ENCODE results near the gene CABP7.
"Not testable (repeated sequence)": the region's sequence is repeated elsewhere in the genome, so short reads cannot be mapped to it uniquely, and the experiment has no call there.

CABP7 gene

DNA sequence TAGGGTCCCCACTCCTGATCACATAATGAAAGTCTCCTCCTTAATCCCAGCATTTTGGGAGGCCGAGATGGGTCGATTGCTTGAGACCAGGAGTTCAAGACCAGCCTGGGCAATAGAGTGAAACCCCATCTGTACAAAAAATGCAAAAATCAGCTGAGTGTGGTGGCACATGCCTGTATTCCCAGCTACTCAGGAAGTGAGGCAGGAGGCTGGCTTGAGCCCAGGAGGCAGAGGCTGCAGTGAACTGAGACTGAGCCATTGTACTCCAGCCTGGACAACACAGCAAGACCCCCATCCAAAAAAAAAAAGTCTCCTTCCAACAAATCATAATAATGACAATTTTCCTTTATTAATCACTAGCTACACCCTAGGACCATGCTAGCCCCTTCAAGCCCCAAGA is 31.9 kb downstream of the CABP7 start:
- DNase-seq: no peak

- DNase-seq: no peak
Observed at GRCh38 chr22:29753808-29754657, 34.2 kb downstream of the CABP7 start.

DNA sequence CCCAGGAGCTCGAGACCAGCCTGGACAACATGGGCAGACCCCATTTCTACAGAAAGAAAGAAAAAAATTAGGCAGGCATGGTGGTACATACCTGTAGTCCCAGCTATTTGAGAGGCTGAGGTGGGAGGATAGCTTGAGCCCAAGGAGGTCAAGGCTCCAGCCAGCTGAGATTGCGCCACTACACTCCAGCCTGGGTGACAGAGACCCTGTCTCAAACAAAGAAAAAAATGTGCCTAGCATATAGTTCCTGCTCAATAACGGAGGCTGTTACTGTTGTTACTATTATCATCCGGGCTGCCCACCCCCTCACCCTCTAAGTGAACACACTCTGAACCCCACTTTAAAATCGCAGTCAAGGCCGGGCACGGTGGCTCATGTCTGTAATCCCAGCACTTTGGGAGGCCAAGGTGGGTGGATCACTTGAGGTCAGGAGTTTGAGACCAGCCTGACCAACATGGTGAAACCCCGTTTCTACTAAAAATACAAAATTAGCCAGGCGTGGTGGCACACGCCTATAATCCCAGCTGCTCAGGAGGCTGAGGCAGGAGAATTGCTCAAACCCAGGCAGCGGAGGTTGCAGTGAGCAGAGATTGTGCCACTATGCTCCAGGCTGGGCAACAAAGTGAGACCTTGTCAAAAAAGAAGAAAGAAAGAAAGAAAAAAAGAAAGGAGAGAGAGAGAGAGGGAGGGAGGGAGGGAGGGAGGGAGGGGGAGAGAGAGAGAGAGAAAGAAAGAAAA is 35.0 kb downstream of the CABP7 start:
- DNase-seq: not testable (repeated sequence)

DNA sequence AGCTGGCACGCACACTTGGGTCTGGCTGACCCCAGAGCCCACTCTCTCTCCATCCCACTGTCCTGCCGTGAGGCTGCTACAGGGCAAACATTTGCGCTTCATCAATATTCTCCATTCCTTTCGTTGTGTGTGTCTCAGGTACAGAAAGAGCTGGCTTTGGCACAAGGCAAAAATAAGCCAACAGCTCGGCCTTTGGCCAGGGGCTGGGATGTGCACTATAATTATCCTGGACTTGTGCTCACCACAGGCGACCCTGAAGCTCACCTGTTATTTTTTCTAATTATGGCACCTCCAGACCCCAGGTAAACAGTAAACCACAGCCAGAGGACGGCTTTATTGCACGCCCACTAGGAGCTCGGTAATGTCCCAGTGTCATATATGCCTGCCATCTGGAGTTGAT is 36.1 kb downstream of the CABP7 start:
- DNase-seq: no peak

DNA sequence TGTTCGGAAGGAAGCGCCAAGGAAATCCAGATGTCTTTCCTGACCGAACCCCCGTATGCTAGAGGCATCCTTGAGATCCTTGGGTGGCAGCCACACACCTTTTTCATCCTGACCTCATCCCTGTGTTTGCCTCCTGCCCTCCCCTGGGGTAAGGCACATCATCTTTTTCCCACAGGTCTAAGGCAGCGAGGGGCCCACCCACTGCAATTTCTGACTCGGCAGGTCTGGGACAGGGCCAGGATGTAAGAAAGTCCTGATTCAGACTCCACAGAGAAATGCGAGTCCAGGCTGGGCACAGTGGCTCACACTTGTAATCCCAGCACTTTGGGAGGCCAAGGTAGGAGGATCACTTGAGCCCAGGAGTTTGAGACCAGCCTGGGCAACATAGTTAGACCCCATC is 36.5 kb downstream of the CABP7 start:
- DNase-seq: no peak

DNA sequence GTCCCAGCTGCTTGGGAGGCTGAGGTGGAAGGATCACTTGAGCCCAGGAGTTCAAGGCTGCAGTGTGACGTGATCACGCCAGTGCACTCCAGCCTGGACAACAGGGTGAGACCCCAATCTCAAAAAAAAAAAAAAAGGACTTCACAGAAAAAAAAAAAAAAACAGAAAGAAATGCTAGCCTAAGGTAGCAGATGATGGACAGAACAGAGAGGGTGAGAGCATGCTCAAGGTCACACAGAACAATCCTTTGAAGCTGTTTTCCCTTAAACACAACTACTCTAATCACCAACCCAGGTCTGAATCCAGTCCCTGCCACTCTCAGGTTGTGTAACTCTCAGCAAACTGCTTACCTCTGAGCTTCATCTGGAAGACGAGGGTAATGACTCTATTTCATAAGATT is 37.3 kb downstream of the CABP7 start:
- no peak for DNase-seq

DNA sequence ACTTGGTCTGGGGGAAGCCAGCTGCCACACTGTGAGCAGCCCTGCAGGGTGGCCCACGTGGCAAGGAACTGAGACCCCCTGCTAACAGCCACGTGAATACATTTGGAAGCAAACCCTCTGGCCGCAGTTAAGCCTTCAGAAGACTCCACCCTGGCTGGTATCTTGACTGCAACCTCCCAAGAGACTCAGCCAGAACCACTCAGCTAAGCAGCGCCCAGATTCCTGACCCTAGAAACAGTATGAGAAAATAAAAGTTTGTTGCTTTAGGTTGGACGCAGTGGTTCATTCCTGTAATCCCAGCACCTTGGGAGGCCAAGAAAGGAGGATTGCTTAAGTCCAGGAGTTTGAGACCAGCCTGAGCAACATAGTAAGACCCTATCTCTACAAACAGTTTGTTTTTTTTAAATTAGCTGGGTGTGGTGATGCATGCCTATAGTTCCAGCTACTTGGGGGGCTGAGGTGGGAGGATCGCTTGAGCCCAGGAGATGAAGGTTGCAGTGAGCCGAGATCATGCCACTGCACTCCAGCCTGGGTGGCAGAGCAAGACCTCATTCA is 38.3 kb downstream of the CABP7 start:
- no peak for DNase-seq

DNA sequence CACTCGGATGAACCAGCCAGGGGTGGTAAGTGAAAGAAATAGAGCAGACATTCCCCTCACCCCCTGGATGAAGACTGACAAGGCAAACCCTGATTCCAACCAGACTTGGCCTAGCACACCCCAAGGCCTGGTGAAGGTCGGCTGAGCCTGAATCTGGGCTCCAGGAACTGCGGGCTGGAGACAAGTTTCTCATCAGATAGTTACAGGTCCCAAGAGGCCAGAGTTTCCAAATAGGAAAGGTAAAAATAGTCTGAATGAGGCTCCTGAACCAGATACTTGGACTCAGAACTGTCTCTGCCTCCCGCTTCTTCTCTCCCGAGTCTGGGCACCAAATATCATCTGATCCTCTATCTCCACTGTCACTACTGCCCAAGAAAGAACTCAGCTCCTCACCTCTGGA is 39.2 kb downstream of the CABP7 start:
- DNase-seq: no peak

- no peak for DNase-seq
Observed at GRCh38 chr22:29762263-29762662, 42.5 kb downstream of the CABP7 start.

- no peak for DNase-seq
Observed at GRCh38 chr22:29765905-29766631, 46.3 kb downstream of the CABP7 start.

DNA sequence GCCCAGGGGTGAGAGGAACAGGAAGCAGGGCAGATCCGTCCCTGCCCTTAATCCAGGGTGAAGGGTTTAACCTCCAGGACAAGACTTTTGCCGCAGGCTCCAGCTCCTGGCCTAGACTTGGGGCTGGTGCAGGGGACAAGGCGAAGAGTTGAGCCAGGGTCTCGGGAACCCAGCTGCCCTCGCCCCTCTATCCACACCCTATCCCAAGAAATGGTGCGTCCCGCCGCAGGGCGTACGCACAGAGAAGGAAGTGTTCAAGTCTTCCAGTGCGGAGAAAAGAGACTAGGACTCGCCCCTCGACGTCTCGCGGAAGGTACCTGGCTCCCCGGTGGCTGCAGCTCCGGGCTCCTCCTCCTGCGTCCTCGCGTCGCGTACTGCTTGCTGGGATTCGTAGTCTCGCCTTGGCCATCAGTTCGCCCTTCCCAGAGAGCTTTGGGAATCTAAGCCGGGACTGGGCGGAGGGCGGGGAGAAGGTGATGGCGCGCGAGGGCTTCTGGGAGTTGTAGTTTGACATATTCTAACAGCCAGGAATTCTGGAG is 46.9 kb downstream of the CABP7 start, which contains the start of gene ZMAT5:
Gene ZMAT5, minus strand, starts transcription at position 376 of the 539 bp plus-strand sequence. CDS start 18,463 bp downstream, outside the sequence.
- DNase-seq: peak; percentile 96

DNA sequence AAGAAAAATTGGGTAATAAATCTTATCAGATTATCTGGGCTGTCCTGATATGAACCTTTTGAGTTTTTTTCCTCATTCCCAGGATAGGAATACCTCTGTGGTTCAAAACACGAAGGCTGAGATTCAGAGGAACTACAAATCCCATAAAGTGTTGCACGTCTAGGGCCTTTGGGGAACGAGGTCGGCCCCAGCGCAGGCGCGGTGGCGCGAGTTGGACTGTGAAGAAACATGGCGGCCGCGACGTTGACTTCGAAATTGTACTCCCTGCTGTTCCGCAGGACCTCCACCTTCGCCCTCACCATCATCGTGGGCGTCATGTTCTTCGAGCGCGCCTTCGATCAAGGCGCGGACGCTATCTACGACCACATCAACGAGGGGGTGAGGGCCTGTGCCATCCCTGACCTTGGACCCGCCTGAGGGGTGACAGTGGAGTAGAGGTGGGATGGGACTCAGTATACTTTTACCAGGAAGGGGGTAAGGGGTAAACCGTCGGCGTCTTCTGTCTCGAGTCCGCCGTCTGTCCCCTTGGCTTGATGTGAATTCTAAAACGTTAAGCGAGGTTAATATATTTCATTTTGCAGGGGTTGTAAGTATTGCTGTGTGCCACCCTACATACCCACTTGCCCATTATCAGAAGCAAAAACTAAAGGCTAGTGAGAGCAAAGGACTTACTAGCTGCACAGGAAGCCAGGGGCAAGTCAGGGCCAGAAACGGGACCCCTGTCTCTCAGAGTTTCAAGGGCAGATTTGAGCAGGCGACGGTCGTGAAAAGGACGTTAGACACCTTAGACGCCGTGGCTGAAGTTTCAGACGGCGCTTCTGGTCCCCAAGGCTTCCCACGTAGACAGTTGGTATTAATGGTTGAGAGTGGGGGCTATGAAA is 47.6 kb downstream of the CABP7 start, which contains the start of gene UQCR10:
Gene UQCR10, plus strand, starts transcription at position 199 of the 881 bp plus-strand sequence. Its CDS starts 30 bp downstream, at position 229.
- peak; percentile 93 for DNase-seq

GRCh38 chr22:29768052-29768693 is 48.4 kb downstream of the CABP7 start:
- no peak for DNase-seq

DNA sequence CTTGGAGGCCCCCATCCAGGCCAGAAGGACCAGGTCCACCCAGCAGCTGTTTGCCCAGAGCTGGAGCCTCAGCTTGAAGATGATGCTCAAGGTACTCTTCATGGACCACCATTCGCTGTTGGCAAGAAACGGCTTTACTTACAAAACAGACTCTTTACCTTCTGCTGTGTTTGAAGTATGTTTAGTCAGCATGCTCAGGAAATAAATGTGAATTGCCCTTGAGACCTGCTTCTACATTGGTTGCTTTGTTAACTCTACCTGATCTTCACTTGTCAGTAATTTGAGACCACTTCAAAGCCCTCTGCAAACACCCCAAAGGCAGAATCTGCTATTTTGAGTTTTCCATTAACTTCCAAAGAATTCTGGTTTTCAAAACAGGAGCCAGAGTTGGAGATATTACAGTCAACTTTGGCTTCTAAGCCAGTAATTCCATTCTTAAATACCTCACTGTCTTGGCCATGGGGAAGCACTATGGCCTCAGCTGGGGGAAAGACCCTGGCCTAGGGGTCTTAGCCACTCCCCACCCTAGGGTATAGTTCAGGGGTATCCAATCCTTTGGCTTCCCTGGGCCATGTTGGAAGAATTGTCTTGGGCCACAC is 50.0 kb downstream of the CABP7 start:
- no peak for DNase-seq

DNA sequence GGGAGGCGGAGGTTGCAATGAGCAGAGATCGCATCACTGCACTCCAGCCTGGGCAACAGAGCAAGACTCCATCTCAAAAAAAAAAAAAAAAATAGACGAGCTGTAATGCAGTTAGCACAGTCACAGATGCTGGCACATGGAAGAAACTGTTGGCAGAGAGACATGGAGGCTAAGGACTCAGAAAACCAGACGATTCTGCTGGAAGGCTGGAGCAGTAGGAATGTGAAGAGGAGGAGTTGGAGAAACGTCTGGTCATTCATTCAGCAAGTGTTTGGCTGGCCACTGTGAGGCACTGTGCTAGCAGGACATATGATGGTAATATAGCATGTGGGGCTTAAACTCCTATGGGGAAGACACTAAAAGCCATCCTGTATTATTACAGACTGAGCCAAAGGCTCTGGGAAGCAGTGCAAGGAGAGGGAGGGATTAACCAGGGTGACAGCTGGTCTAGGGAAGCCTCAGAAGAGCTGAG is 52.4 kb downstream of the CABP7 start:
- DNase-seq: no peak

DNA sequence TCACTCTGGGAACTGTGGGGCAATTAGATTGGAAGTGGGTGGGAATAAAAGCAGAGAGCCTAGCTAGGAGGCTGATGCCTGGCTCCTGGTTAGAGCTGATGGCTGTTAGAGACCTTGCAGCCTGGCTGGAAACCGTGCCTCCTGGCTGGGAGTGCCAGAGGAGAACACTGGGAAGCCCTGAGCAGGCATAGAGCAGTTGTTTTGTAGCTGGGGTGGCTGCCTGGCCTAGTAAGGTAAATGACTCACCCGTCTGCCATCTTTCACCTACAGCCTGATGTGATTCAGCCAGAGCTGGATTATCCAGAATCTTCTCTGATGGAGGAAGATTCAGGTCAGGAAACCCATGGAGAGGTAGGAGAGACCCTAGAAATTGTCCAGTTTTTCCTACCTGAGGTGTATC is 53.4 kb downstream of the CABP7 start:
- DNase-seq: no peak

GRCh38 chr22:29780220-29780619 is 60.4 kb downstream of the CABP7 start:
- no peak for DNase-seq

- no peak for DNase-seq
Observed at GRCh38 chr22:29780748-29781676, 61.2 kb downstream of the CABP7 start.
